Hindlimb muscle (tissue), 1 donor: Measurements from ENCODE around the gene GPBP1. TPM values are rescaled to one million over a fixed set of nuclear protein-coding genes. Genes with fewer than 3 reads are reported as not detected.
"Not testable (repeated sequence)": the region's sequence is repeated elsewhere in the genome, so short reads cannot be mapped to it uniquely, and the experiment has no call there.

Experiments
- DNase-seq: peaks from one replicate; pipeline ENCODE4 v3.0.0-alpha.2; 2013
- polyA plus RNA-seq: library from polyadenylated mRNA; unstranded; fragments of 120-200 nt; gene quantifications from one replicate; pipeline ENCODE4 v1.2.1, GENCODE V29; 2013; ENCODE audit not compliant: insufficient read length

The GPBP1 gene
- polyA plus RNA-seq, 1 donor, result 78.6 TPM

GRCh38 chr5:57211039-57211438 lies 37.2 kb downstream of the GPBP1 start:
- DNase-seq, result no peak

- DNase-seq, result no peak
These were observed 41.9 kb downstream of the GPBP1 start for GRCh38 chr5:57215629-57216195.

- DNase-seq, result no peak
These were observed 42.9 kb downstream of the GPBP1 start for GRCh38 chr5:57216714-57217113.

- DNase-seq, result no peak
These were observed 45.5 kb downstream of the GPBP1 start for GRCh38 chr5:57219386-57219785.

GRCh38 chr5:57221049-57221568 lies 47.2 kb downstream of the GPBP1 start:
- DNase-seq, result peak; percentile 72

- DNase-seq, result no peak
These were observed 51.7 kb downstream of the GPBP1 start for GRCh38 chr5:57225553-57225952.

GRCh38 chr5:57229313-57229712 lies 55.5 kb downstream of the GPBP1 start:
- DNase-seq, result no peak

- no peak for DNase-seq
These were observed 57.7 kb downstream of the GPBP1 start for GRCh38 chr5:57231607-57232006.

- DNase-seq, result no peak
These were observed 58.6 kb downstream of the GPBP1 start for GRCh38 chr5:57232293-57233033.

- no peak for DNase-seq
These were observed 69.7 kb downstream of the GPBP1 start for GRCh38 chr5:57243286-57244137.

GRCh38 chr5:57244331-57244730 lies 70.5 kb downstream of the GPBP1 start:
- DNase-seq, result no peak

- no peak for DNase-seq
These were observed 72.6 kb downstream of the GPBP1 start for GRCh38 chr5:57246426-57246825.

GRCh38 chr5:57247765-57248164 lies 73.9 kb downstream of the GPBP1 start:
- DNase-seq, result no peak

GRCh38 chr5:57249265-57249874 lies 75.5 kb downstream of the GPBP1 start:
- no peak for DNase-seq

GRCh38 chr5:57258052-57258451 lies 84.2 kb downstream of the GPBP1 start:
- no peak for DNase-seq

GRCh38 chr5:57258943-57259342 lies 85.1 kb downstream of the GPBP1 start:
- no peak for DNase-seq

- DNase-seq, result no peak
These were observed 85.8 kb downstream of the GPBP1 start for GRCh38 chr5:57259704-57260103.

GRCh38 chr5:57262541-57262940 lies 88.7 kb downstream of the GPBP1 start:
- no peak for DNase-seq

GRCh38 chr5:57267805-57268204 lies 93.9 kb downstream of the GPBP1 start:
- no peak for DNase-seq

GRCh38 chr5:57276353-57276752 lies 102.5 kb downstream of the GPBP1 start:
- no peak for DNase-seq

- DNase-seq, result no peak
These were observed 103.2 kb downstream of the GPBP1 start for GRCh38 chr5:57277085-57277484.

GRCh38 chr5:57280853-57281252 lies 107.0 kb downstream of the GPBP1 start:
- DNase-seq, result no peak

- not testable (repeated sequence) for DNase-seq
These were observed 111.2 kb downstream of the GPBP1 start for GRCh38 chr5:57285084-57285483.
